ENCODE data around the gene RBM14. TPM values are rescaled to one million over a fixed set of nuclear protein-coding genes. Genes with fewer than 3 reads are reported as not detected.

The RBM14 gene
- total and polyA plus RNA-seq, 2 of the 4 experiments (the other 2 are of a cell fraction): 9.3 to 31.1 TPM

- no peak overlapping the region for H2AK9ac ChIP-seq (replicated peaks; ENCODE audit: low read depth, low read length, poor library complexity)
- H3K27ac ChIP-seq (ENCODE audit: insufficient read depth, low read length): no peak overlapping the region
- no peak for TF ChIP-seq SMC3 (IDR thresholded peaks at IDR 0.05; ENCODE audit: low read depth, low read length)
- TF ChIP-seq MAZ (IDR thresholded peaks at IDR 0.05; ENCODE audit: borderline replicate concordance, low read depth, low read length): no peak
- no peak for TF ChIP-seq CEBPB (IDR thresholded peaks at IDR 0.05; ENCODE audit: low read depth, low read length)
- no peak for TF ChIP-seq RFX5 (IDR thresholded peaks at IDR 0.05; ENCODE audit: low read depth, low read length)
- no peak for TF ChIP-seq USF2 (IDR thresholded peaks at IDR 0.05; ENCODE audit: low read depth, low read length)
- TF ChIP-seq MXI1 (IDR thresholded peaks at IDR 0.05; ENCODE audit: borderline replicate concordance, low read depth, low read length): no peak
- no peak for TF ChIP-seq FOS (IDR thresholded peaks at IDR 0.05; ENCODE audit: low read depth, low read length)
- no peak overlapping the region for H4K91ac ChIP-seq (ENCODE audit: insufficient read depth, low read depth, low read length)
- H3K14ac ChIP-seq (replicated peaks; ENCODE audit: low read depth, low read length): no peak overlapping the region
- ATAC-seq (ENCODE audit: low read depth): no peak
- WGBS, 2 experiments (ENCODE audit: extremely low coverage in 2 of 2, insufficient read length in 1 of 2): no CpG with 5 or more reads among the region's 2 CpGs
- no peak overlapping the region for H2BK20ac ChIP-seq (ENCODE audit: low read depth, low read length)
- POLR2A ChIA-PET (ENCODE audit: unreplicated experiment): interaction anchor here (0.5 kb wide), 1 partner anchor 31 kb away, joined by 3 read pairs; no protein-coding TSS in a partner anchor
- H3K79me1 ChIP-seq (ENCODE audit: low read depth in 1 of 2, low read length in 2 of 2): peaks cover 14 to 46% of the 10 kb centered on the region in 2 experiments; a peak in 3 of 4 replicates
- H3K27me3 ChIP-seq (ENCODE audit: control insufficient read depth, insufficient read depth, low read length): no peaks in the 10 kb centered on the region
- CTCF ChIA-PET: no interaction called here
- H3K23ac ChIP-seq (ENCODE audit: low read depth, low read length): no peak overlapping the region
- H3K4me3 ChIP-seq (ENCODE audit: insufficient read depth, low read depth, low read length): no peak overlapping the region
- in situ Hi-C loops (cut with MboI; ENCODE audit: low sequenced_read_pairs): no loop called here
- H2BK15ac ChIP-seq (ENCODE audit: low read depth, low read length): no peak overlapping the region
- no peak overlapping the region for H2AFZ ChIP-seq (replicated peaks; ENCODE audit: low read length, poor library complexity)
- H3K9me3 ChIP-seq (ENCODE audit: control insufficient read depth, insufficient read depth, low read length): no peaks in the 10 kb centered on the region
- no peak overlapping the region for H2AK5ac ChIP-seq (ENCODE audit: low read depth, low read length)
- H3K4me1 ChIP-seq (ENCODE audit: control insufficient read depth, insufficient read depth, low read length): peaks cover 15% of the 10 kb centered on the region
- no peak overlapping the region for H4K8ac ChIP-seq (ENCODE audit: low read depth in 2 of 2, low read length in 2 of 2)
- H3K9ac ChIP-seq (ENCODE audit: low read depth, low read length): no peak overlapping the region
- H4K5ac ChIP-seq (ENCODE audit: low read depth, low read length): no peak overlapping the region
- peaks cover 28% of the 10 kb centered on the region; the same call in 1 of the 2 replicates for H3K9me1 ChIP-seq (ENCODE audit: insufficient read depth, low read length)
- peaks cover 35% of the 10 kb centered on the region for H3K36me3 ChIP-seq (ENCODE audit: control insufficient read depth, insufficient read depth, low read length)
- intact Hi-C loops (cut with micrococcal nuclease): no loop called here
- dilution Hi-C loops (cut with HindIII; ENCODE audit: low sequenced_read_pairs, unreplicated experiment): no loop called here
- H3K56ac ChIP-seq (ENCODE audit: extremely low read depth, insufficient read depth, low read length): no peak overlapping the region
- H2BK5ac ChIP-seq (ENCODE audit: low read depth, low read length, poor library complexity, severe bottlenecking): peak overlapping the region; percentile 6
- H2BK120ac ChIP-seq (ENCODE audit: low read depth, low read length): no peak overlapping the region
- no peak overlapping the region for H3K4ac ChIP-seq (ENCODE audit: low read depth, low read length)
- peaks cover 25% of the 10 kb centered on the region for H4K20me1 ChIP-seq (ENCODE audit: insufficient read depth, low read length)
- no peak overlapping the region for H3K4me2 ChIP-seq (ENCODE audit: low read depth, low read length)
- no TSS peak for BruUV-seq (replicated peaks)
- no peak for DNase-seq
- no peak overlapping the region for H3K18ac ChIP-seq (ENCODE audit: low read depth, low read length)
Measured at GRCh38 chr11:66600219-66600618, 16.2 kb upstream of the RBM14 start.

Data from IMR-90 (cell line).